NCI-H2196 (cell line): ENCODE measurements around the gene RNASEH1.

Experiments used
- DNase-seq: peaks from one replicate; lab custom pipeline; 2025; ENCODE audit not compliant: unreplicated experiment; lab: John Stamatoyannopoulos, UW

Gene RNASEH1, protein sequence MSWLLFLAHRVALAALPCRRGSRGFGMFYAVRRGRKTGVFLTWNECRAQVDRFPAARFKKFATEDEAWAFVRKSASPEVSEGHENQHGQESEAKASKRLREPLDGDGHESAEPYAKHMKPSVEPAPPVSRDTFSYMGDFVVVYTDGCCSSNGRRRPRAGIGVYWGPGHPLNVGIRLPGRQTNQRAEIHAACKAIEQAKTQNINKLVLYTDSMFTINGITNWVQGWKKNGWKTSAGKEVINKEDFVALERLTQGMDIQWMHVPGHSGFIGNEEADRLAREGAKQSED

DNA sequence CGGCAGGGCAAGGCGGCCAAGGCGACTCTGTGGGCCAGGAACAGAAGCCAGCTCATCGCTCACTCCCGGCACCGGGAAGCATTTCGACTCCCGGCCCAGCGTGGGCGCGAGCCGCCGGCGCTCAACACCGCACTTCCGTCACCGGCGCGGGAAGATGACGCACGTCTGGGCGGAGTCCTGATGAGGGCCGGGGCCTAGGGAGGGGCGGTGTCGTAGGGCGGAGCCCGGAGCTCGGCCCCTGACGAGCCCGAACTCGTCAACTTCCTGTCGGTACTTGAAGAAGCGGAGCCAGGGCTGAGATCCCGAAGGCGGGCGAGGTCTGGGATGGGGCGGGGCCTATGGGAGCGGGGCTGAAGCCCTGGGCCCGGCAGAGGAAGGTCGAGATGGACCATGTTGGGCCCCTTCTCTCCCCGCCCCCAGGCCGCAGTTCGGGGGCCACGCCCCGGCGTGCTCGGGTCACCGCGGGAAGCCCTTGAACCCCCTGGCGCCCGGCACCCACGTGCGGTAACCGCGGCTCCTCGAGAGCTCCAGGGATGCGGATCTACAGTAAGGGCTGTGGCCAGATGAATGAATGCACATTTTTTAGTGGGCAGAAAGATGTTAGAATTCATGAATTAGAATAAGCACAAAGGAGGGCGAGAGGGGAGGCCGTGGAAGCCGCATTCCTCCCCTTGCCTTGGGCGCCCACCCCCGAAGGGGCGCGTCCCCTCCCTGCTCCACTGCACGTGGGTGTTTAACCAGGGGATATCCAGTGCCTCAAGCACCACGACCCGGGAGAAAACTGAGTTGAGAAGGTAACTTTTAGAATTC lies at the start of gene RNASEH1:
Gene RNASEH1 (minus strand): TSS at position 129 of the 810 bp plus-strand sequence. CDS start 73 bp downstream, at position 56.
- DNase-seq: peak; percentile 98

DNA sequence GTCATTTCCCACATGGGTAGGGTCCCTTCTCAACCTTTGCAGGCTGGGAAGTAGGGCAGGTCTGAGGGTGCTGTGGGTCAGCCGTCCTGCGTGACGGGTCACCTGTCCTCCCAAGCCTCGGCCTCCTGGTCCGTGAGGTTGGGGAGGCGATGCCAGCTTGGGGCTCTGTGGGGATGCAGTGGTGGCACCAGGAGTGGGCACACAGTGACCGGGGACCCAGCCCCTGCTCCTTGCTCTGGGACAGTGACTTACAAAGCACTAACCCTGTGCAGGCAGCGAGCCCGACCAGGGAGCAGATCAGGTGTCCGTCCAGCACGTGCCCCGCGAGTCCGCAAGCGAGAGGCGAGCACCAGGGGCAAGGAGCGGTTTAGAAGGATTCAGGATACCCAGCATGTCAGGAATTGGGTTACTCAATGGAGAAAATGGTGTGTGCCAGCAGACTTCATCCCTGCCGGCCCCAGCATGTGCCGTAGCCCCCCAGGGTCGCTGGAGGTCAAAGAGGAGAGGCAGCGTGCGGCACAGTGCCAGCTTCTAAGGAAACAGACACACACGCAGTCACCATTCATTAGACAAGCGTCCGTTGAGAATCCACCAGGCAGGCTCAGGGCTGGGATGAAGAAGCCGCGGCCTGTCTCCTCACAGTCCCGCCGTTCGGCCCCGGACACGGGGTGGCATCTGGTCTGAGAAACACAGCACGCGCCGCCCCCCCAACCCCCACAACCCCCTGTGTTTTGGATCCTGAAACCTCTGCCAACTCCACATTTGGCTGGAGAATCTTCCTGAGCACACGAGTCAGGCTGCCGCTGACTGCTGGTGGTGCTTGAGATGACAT lies 48.5 kb upstream of the RNASEH1 start:
- DNase-seq: no peak

DNA sequence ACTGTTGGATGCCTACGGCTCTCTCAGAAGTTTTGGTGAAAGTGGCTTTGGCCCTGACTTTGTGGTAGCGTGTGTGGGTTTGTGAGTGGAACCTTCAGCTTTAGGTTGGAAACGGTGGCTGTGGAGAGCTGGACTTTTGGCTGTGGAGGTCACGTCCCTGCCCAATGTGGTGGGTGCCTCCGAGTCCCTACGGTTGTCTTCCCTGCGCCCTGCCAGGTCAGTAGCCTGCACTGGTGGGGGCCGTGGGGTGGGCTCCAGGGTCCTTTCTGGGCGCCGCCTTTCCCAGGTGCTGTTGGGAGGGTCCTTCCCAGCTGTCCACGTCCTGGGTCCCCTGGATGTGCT lies 47.9 kb upstream of the RNASEH1 start:
- DNase-seq: no peak

DNA sequence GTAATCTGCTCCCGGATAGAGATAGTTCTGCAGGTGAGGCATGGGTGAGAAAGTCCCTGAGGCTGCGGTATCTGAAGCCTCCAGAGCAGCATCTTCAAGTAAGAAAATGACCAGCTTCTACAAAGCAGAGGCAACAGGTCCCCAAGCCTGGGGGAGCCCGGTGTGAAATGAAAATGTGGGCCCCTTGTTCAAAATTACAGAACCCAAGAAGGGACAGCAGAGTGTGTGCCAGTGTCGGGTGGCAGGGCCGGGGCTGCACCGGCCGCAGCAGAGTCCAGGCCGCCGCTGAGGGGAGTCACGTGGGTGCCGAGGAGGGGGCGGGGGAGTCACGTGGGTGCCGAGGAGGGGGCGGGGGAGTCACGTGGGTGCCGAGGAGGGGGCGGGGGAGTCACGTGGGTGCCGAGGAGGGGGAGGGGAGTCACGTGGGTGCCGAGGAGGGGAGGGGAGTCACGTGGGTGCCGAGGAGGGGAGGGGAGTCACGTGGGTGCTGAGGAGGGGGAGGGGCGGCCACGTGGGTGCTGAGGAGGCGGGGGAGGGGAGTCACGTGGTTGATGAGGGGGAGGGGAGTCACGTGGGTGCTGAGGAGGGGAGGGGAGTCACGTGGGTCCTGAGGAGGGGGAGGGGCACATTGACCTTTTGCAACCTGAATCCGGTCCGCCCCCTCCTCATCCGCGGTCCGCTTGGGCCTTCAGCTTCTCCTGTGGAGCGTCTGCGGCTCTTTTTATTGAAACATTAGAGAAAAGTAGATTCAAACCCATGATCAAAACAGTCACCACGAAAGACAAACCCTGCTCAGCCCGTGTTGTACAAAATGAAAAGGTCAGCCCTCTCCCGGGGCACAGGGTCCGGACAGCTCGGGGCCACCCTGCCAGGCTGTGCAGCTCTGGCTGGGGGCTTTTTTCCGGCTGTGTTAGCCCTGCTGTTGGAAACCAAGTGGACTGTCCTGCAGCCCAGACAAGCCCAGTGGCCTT lies 47.1 kb upstream of the RNASEH1 start:
- peak; percentile 87 for DNase-seq

DNA sequence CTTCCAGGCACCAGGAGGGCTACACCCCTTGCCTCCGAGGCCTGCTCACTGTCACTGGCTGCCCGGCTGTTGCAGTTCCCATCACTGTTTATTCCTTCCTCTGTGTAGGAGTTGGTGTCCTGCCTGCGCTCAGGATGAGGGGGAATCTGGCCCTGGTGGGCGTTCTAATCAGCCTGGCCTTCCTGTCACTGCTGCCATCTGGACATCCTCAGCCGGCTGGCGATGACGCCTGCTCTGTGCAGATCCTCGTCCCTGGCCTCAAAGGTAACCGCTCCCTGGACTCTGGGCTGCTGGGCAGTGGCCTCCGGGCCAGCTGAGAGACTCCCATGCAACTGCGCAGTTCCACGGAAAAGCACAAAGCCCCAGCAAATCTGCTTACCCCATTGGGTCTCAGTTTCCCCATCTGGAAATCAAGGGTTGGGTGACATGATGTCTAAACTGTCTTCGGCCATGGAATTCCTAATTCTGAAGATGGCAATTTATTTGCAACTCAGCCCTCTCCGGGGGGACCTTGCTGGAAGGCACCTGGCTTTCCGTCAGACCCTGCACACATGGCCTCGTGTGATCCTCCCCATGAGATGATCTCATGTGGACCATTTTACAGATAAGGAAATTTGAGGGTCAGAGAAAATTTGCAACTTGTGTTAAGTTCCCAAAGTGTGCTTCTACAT lies 46.2 kb upstream of the RNASEH1 start:
- no peak for DNase-seq

DNA sequence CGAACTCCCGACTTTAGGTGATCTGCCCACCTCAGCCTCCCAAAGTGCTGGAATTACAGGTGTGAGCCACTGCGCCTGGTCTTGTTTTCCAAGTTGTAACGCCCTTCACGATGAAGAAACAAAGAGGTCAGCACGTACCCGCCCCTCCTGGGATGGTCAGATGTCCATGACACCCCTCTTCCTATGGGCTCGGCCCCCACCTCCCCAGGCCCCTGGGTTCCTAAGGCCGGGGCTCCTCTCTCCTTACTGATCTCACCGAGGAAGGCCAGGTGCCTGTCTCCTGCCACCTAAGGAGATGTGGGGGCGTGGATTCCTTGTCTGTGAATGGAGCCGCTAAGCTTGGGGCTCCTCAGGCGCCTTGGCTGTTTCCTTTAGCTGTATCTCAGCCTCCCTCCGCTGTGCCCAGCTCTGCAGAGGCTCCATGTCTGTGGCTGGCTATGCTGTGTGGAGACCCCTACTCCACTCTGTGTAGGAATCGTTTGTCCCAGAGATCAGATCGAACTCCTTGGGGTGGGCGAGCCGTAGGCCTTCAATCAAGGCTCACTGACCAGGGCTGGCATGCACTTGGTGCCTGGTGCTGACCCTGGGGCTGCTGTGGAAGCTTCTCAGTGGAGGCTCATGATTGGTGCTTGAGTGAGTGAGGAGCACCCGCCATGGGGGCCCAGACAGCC lies 45.5 kb upstream of the RNASEH1 start:
- no peak for DNase-seq

DNA sequence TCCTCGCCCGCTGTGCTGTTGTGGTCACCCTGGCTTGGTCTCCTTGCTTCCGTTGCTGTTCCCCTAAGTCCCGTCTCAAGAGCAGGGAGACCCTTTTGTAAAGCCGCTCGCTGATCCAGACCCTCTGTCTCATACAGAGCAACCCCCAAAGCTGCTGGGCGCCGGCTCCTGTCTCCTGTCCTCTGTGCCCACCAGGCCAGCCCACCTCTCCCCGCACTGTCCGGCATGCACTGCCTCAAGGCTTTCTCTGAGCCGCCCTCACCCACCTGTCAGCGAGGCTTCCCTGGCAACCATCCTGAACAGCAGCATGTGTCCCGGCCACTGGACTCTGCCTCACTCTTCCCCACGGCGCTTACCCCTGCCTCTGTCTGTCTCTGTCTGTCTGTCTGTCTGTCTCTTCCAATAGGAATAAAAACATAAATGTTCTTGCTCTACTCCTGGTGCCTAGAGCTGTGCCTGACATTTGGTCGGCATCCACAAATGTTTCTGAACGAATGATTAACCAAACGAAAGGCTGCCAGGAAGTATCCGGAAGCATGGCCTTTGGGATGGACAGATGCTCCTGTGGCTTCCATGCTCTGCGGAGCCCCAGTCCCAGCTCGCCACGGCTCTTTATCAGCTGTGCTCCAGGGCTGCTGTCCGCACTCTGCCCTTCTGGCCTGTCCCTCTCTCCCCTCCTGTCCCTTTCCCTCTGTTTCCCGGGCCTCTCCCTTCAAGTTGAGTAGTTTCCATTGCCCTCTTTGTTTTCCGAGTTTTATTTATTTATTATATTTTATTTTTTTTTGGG lies 44.6 kb upstream of the RNASEH1 start:
- no peak for DNase-seq

DNA sequence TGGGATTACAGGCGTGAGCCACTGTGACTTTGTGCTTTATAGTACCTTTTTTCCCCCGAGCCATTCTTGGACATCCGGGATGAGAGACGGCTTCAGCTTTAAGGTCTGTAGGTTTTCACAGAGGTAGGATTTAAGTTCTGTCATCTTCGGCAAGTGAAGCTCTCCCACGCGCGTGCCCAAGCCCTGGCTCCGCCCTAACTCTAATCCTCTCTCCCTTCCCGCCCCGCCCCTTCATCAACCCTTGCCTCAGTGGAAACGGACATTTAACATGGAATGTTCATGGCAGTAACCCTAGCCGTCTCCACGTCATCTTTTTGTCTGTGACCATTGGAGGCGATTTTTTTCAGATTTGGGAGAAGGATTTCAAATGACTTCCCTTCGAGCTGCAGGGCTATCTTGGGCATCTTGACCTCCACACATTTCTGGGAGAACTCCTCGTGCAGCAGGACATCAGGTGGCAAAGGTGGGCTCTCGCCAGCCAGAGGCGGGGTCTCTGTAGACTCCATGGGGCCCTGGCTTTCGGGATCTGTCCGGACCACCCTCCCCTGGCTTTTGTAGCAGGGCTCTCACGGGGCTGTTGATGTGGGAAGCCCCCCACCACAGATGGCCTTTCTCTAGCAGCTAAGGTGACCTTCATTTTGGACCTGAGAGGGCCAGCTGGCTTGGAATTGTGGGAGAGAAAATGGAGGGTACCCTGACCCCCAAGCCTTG lies 43.6 kb upstream of the RNASEH1 start:
- no peak for DNase-seq

DNA sequence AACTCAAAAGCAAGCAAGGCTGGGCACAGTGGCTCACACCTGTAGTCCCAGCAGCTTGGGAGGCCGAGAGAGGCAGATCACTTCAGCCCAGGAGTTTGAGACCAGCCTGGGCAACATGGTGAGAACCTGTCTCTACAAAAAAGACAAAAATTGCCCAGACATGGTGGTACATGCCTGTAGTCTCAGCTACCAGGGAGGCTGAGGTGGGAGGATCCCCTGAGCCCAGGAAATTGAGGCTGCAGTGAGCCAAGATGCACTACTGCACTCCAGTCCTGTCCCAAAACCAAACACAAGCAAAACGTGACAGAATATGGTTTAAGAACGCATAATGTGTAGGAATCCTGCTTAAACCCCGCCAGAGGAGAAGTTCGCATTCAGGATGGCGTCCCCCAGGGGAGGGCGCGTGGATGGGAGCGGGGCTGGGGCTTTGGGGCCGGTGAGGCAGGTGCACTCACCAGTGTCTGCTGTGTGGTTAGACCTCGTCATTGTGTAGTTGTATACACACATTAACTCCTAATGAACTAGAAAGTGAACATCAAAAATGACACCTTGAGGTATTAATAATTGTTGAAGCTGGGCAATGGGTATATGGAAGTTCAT lies 42.2 kb upstream of the RNASEH1 start:
- DNase-seq: no peak

DNA sequence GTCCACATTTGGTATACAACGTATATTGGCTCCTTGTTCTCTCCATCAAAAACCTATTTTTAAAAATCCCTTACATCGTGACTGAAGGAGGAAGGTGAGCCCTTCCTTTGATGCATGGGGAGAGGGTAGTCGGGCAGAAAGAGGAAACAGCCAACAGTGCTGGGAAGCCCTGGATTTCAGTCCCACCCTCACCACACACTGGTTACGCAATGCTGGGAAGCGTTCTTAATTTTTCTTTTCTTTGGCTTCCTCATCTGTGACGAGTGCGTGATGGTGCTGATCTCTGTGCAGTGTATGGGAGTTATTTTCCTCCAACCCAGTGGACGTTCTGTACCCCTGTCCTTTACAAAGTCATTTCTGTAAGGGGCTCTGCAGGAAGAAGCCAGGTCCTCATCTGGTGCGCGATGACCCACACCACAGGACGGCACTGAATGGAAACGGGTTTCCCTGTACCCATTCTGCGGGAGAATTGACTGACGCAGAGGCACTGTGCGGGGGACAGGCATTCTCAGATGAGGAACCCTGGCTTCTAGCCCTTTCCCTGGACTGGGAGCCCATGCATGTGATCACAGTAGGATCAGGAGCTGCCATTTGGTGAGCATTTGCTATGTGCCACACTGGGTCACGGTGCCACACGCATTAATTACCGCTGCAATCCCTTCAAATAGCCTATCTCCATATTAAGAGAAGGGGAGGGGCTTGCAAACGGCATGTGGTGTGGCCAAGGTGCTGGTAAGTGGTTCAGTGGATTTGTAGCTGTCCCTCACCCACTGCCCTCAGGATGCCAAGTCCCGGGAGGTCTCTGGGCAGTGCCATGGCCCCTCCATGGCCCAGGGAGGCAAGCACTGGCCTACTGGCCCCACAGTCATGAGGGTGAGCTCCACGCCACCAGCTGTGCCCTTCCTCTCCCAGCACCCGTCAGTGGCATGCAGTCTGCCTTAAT lies 41.0 kb upstream of the RNASEH1 start:
- no peak for DNase-seq

DNA sequence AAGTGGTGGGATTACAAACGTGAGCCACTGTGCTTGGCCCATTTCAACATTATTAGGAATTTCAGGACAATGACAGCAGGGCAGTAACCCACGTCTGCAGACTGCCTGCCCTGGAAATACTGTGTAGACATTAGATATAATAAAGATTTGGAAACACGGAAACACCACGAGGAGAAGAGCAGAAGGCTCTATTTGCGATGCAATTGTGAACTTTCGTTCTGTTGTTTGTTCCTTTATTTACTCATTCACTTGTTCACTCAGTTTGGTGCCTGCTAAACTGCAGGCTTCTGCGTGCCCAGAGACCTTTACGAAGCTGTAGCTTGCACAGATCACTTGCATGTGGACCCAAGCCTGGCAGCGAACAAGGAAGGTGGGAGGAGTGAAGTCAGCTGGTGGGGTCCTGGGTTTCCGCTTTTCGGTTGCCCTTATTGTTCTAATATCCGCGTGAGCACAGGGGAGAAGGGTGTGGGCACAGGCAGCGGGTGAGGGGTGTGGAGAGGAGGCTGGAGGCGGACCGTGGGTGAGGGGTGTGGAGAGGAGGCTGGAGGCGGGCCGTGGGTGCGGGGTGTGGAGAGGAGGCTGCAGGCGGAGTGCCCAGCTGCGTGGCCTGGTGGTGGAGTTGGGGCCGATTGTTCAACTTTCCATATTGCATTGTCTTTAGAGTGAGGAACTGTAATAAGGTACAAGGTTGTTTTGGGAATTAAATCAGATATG lies 40.2 kb upstream of the RNASEH1 start:
- no peak for DNase-seq

DNA sequence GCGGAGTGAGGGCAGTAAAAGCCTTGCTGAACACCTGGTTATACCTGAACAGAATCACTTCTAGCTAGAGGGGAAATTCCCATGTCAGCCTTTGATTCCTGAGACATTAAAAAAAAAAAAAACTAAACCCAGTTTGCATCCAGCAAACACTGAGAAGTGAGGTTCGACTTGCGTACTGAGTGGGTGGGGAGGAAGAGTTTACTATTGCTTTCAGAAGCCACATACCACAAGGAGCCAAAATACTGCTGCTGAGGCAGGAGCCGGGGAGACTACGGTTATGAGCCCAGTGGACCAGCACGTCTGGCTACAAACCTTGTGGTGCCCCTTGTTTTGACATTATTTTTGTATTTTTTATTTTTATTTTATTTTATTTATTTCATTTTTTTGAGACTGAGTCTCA lies 39.4 kb upstream of the RNASEH1 start:
- no peak for DNase-seq

DNA sequence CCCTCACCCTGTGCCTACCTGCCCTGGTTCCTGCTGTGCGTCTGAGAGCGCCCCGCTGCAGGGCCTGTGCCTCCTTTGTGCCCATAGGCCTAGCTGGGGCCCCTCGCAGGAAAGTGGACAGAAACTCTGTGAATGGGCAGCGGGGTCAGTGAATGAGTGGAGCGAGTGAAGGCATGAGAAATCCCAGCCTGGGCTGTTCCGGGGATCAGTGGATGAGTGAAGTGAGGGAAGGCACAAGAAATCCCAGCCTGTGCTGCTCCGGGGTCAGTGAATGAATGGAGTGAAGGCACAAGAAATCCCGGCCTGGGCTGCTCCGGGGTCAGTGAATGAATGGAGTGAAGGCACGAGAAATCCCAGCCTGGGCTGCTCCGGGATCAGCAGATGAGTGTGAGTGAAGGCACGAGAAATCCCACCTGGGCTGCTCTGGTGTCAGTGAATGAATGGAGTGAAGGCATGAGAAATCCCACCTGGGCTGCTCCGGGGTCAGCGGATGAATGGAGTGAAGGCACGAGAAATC lies 38.8 kb upstream of the RNASEH1 start:
- DNase-seq: no peak

DNA sequence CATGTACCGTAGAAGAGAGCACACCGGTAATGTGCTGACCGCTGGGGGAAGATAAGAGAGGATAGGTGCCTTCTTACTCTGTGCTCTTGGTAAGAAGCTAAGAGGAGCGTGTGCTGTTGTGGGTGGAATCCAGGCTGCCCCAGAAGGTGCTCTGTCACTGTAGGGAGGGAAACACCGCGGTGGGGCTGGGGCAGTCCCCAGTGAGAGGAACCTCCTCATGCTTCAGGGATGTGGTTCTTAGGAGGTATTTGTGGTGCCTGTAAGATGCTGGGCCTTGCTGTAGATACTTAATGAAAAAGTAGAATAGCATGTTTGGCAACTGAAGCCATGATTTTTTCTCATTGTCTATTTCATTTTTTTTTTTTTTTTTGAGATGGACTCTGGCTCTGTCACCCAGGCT lies 37.9 kb upstream of the RNASEH1 start:
- DNase-seq: no peak

DNA sequence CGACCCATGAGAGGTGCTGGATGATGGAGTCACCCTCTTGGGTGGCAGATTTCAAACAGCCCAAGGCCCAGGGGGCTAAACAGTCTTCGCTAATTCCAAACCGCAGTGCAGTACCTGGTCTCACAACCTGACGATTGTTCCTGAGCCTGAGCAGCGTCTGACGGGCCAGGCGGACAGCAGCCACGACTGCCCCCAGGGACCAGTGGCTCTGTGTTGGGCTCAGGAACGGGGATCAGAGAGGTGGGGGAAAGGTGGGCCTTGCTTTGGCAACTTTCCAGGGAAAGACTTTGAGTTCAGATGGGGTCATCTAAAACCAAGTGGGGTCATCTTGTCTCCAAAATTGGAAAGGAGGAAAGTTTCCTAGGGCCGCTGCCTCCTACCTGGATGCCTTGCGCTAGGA lies 37.3 kb upstream of the RNASEH1 start:
- no peak for DNase-seq
